GM12875 (cell line): ENCODE data around the gene PARD3.

Source experiments
- H3K4me3 ChIP-seq: one replicate; pipeline ENCODE4 v1.5.1; 2011; ENCODE audit warnings: low read depth, low read length, control low read depth
- TF ChIP-seq, protein P1 (sequence below): IDR thresholded peaks from 2 replicates; pipeline ENCODE4 v1.5.1; 2011; ENCODE audit warnings: low read depth, mild to moderate bottlenecking, control low read depth, inconsistent platforms, low read length, moderate library complexity, borderline replicate concordance; ENCODE audit not compliant: insufficient read depth

Gene PARD3

DNA sequence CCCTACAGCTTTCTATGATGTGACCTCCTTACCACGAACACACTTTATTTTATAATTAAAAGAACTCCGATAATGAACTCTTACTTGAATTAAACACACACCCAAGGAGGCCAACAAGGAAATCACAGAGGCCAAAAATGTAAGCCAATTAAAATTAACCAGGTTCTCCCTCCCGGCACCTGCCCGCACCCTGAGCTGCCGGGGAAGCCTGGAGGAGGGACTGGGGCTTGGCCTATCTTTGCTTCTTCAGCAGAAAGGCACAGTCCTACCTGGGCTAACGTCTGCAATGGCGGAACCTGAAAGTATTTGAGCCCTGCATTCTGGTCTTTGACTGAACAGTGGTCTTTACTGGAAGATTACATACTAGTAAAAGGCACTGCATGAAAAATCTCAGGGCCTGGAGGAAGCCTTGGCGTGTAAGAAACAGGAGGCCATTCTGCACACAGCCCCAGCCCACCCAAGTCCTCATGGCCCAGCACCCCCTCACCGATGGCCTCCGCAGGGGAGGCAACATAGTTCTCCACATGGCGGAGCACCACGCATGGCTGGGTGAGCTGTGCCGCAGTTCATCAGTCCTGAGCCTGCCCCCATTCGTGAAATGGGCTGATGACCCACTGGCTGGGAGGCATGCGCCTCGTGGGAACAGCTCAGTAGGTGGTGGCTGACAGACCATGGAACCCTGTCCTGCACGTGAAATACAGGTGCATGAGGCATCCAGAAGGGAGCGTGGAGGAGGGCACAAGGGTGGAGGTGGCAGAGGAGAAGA lies 173.8 kb downstream of the PARD3 start:
- H3K4me3 ChIP-seq = no peak overlapping the region
- TF ChIP-seq, protein P1, sequence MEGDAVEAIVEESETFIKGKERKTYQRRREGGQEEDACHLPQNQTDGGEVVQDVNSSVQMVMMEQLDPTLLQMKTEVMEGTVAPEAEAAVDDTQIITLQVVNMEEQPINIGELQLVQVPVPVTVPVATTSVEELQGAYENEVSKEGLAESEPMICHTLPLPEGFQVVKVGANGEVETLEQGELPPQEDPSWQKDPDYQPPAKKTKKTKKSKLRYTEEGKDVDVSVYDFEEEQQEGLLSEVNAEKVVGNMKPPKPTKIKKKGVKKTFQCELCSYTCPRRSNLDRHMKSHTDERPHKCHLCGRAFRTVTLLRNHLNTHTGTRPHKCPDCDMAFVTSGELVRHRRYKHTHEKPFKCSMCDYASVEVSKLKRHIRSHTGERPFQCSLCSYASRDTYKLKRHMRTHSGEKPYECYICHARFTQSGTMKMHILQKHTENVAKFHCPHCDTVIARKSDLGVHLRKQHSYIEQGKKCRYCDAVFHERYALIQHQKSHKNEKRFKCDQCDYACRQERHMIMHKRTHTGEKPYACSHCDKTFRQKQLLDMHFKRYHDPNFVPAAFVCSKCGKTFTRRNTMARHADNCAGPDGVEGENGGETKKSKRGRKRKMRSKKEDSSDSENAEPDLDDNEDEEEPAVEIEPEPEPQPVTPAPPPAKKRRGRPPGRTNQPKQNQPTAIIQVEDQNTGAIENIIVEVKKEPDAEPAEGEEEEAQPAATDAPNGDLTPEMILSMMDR = no peak

DNA sequence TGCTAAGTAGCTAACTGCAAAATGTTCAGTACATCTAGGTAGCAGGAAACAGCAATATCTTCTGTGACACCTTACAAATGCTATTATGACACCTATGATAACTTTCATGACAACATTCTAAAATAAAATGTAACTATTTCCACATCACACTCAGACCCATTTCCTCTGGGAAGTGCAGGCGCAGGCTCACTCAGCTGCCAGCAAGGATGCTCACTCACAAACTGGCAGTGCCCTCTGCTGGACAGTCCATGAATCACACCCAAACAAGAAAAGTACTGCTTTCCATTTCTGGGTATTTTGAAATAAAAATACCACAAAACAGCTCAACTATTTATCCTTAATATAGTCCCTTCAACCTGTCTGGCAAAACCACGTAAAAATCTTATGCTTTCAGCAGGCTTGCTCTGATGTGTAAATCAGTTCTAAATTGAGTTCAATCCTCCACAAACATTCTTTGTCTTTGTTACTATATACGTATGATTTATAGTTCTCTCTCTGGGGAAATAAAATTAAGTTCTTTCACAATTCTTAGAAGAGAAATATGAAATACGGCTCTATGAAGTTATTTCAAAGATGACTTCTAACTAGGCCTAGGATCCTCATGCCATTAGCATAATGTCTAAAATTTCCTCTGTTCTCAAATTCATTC lies 176.6 kb downstream of the PARD3 start:
- H3K4me3 ChIP-seq = no peak overlapping the region
- TF ChIP-seq, protein P1 = peak; percentile 80

DNA sequence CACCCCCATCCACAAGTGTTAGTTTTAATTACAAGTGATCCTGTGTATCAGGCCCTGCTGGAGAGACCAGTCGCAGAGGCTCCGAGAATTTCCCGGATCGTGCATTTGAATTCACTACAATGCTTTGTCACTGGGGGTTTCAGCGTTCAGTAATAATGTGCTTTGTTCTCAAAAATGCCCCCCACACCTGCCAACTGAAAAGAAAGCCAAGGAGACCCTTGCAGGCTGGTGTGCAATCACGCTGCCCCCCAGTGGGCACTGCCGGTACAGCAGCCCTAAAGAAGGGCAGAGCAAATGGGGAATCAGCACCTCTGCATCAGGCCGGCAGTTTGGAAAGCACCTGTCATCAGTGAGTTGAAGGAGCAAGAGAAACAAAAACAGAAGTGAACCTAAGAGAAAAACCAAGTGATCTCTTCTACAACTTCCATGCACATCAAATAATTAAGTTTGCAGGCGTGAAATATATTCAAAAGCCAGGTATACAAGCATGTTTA lies 177.6 kb downstream of the PARD3 start:
- TF ChIP-seq, protein P1 = peak; percentile 95
- H3K4me3 ChIP-seq = no peak overlapping the region

DNA sequence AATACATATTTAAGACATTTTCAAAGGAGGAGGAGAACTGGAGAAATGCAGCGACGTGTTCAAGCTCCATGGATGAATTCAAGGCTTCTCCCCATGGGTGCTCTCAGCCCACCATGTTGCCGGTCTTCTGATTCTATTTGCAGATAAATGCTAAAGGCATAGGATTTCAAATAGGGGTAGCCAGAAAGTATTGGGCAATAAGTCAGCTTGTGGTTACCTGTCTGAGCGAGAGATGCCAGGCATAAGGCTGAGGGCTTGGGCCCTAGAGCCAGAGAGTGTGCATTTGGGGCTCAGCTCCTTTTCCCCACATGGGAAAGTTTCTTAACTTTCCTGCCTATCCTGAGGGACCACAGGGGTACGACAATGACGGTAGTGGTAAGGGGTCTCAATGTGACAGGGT lies 180.0 kb downstream of the PARD3 start:
- TF ChIP-seq, protein P1 = no peak

DNA sequence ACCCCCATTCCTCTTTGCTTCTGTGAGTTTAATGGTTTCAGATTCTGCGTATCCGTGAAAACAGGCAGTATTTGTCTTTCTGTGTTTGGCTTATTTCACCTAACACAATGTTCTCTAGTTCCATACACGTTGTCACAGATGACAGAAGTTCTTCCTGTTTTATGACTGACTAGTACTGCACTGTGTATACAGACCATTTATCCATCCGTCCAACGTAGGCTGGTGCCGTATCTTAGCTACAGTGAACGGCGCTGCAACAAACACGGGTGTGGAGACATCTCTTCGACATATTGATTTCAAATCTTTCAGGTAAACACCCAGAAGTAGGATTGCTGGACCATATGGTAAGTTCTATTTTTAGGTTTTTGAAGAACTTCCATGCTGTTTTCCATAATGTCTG lies 181.7 kb downstream of the PARD3 start:
- TF ChIP-seq, protein P1 = no peak
- no peak overlapping the region for H3K4me3 ChIP-seq

More for the DNA sequence above, 180.0 kb downstream of the PARD3 start:
- H3K4me3 ChIP-seq = no peak overlapping the region

DNA sequence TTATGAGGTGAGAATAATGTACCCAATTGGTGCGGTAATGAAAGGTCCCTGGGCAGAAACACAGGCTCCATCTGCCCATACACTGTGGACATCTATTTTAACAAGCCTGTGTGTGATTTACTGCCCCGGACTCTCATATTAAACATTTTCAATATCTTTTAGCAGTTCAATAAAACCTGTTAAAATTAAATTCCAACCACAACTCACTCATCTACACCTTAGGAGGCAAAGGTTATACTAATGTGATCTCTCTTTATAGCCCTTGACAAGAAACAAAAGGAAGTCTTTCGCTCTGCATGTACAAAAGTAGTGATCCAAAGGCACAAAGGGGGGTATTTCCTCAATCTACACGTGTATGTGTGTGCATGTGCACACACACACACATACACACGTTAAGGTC lies 186.0 kb downstream of the PARD3 start:
- H3K4me3 ChIP-seq = no peak overlapping the region
- TF ChIP-seq, protein P1 = no peak
